IPS-20b (cell line): ENCODE results near the gene LSP1.

ENCODE experiments used
- H3K27ac ChIP-seq: one replicate; pipeline ENCODE4 v1.5.1; 2013; ENCODE audit warnings: low read length
- H3K27me3 ChIP-seq: 2 replicates; pipeline ENCODE4 v1.6.1; 2013; ENCODE audit warnings: mild to moderate bottlenecking, low read length, inconsistent platforms; ENCODE audit not compliant: insufficient read depth
- H3K36me3 ChIP-seq: 2 replicates; pipeline ENCODE4 v1.6.1; 2013; ENCODE audit warnings: low read depth, mild to moderate bottlenecking, inconsistent platforms, low read length, moderate library complexity; ENCODE audit not compliant: insufficient read depth
- H3K4me1 ChIP-seq: 2 replicates; pipeline ENCODE4 v1.6.1; 2013; ENCODE audit warnings: mild to moderate bottlenecking, control low read depth, inconsistent platforms, low read length, moderate library complexity; ENCODE audit not compliant: insufficient read depth
- H3K4me3 ChIP-seq: 2 replicates; pipeline ENCODE4 v1.5.1; 2013; ENCODE audit warnings: mild to moderate bottlenecking, low read length, inconsistent platforms
- H3K9ac ChIP-seq: 2 replicates; pipeline ENCODE4 v1.6.1; 2013; ENCODE audit warnings: low read depth, mild to moderate bottlenecking, inconsistent platforms, low read length, moderate library complexity
- H3K9me3 ChIP-seq: 2 replicates; pipeline ENCODE4 v1.6.1; 2013; ENCODE audit warnings: mild to moderate bottlenecking, low read depth, low read length, inconsistent platforms; ENCODE audit not compliant: insufficient read depth

LSP1 gene

DNA sequence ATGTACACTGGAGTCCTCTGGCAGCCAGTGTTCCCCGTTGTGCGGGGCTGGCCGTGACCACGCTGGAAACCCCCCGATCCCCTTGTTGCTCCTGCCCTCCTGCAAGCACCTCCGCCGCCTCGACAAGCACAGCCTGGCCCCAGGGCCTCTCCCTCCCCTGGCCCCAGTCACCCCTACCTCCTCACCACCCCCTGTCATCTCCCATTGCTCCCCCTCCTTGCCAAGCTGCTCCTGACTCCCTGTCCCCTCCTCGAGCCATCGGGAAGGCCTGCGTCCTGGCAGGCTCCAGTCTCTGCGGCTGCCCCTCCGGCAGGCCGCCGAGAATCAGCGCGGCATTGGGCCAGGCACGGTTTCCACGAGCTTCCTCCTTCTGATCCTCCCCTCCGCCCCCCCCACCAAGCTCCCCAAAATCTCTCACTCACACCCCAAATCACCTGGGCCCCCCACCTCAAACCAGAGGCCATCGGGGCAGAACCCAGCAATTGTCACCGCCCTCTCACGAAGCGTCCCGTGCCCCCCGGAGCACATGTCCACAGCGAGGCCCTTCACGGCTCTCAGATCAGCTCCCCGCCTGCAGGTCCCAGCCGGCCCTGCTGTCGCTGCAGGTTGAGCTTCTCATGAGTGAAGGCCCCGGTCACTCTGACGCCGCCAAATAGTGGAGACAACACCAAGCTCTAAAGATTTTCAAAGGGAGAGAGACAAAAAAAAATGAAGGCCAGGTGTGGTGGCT, 5.7 kb upstream of the LSP1 start:
- H3K9me3 ChIP-seq: no peaks in the 10 kb centered on the region
- no peaks in the 10 kb centered on the region for H3K4me1 ChIP-seq
- no peak overlapping the region for H3K4me3 ChIP-seq

DNA sequence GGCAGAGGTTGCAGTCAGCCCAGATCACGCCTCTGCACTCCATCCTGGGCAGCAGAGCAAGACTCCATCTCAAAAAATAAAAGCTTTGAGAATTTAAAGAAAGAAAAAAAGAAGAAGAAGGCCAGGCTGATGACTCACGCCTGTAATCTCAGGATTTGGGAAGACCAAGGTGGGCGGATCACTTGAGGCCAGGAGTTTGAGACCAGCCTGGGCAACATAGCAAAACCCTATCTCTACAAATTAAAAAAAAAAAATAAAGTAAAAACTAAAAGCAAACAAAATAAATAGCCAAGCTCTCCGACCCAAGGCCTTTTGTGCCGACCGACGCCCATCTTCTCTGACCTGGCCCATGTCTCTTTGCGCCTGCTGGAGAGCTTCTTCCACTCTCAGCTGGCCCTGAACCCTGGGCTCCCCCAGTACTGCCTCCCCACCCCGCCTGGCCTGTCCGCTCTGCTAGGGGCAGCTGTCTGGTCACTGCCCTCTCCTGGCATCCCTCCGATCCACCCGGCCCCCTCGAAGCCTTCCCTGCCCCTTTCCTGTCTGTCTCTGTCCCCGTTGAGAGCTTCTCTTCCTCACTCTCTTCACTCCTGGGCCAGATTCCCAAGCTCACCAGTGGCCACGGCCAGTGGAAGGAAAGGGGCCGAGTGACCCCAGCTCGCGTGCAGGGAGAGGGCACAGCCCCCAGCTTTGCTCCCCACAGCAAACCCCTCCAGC, 4.8 kb upstream of the LSP1 start:
- H3K9me3 ChIP-seq: no peaks in the 10 kb centered on the region
- H3K27me3 ChIP-seq: peaks cover 8% of the 10 kb centered on the region; the same call in 1 of the 2 replicates
- H3K36me3 ChIP-seq: no peaks in the 10 kb centered on the region
- H3K4me3 ChIP-seq: no peak overlapping the region
- no peaks in the 10 kb centered on the region for H3K4me1 ChIP-seq
- no peak overlapping the region for H3K9ac ChIP-seq
- no peak overlapping the region for H3K27ac ChIP-seq

More for the DNA sequence above, 5.7 kb upstream of the LSP1 start:
- Histone ChIP-seq H3K36me3 (no peaks in the 10 kb centered on the region), H3K27me3 (peaks cover 8% of the 10 kb centered on the region; the same call in 1 of the 2 replicates), H3K27ac (no peak overlapping the region), H3K9ac (no peak overlapping the region)

DNA sequence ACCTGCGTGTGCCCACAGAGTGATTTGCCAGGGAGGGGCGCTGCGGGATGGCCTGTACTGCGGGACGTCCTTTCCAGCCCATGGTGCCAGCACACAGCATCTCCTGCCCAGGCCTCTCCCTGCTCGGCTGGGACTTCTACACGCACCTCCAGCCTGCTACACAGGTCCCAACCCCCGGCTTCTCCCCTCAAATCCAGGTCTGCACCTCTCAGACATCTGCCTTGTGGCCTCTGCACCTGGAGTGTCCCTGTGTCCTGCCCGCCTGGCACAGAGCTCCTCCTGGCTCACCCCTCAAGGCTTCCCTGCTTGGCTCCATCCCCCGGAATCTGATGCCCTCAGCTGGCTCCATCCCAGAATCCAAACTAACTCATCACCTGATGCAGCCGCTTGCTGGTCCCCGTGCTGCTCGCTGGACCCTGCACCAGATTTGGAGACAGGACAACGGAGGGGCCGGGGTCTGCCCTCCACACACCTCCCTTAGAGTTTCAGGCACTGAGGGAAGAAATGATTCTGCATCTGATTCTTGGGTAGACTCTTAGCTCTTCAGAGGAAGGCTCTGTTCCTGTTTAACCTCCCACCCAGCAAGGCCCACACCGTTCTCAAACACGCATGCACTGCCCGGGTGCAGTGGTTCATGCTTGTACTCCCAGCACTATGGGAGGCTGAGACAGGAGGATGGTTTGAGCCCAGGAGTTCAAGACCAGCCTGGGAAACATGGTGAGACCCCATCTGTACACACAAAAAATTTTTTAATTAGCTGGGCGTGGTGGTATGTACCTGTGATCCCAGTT, 4.0 kb upstream of the LSP1 start:
- H3K36me3 ChIP-seq: no peaks in the 10 kb centered on the region
- no peaks in the 10 kb centered on the region for H3K9me3 ChIP-seq
- no peaks in the 10 kb centered on the region for H3K4me1 ChIP-seq
- H3K4me3 ChIP-seq: no peak overlapping the region
- peaks cover 8% of the 10 kb centered on the region; the same call in 1 of the 2 replicates for H3K27me3 ChIP-seq
- no peak overlapping the region for H3K27ac ChIP-seq
- no peak overlapping the region for H3K9ac ChIP-seq

DNA sequence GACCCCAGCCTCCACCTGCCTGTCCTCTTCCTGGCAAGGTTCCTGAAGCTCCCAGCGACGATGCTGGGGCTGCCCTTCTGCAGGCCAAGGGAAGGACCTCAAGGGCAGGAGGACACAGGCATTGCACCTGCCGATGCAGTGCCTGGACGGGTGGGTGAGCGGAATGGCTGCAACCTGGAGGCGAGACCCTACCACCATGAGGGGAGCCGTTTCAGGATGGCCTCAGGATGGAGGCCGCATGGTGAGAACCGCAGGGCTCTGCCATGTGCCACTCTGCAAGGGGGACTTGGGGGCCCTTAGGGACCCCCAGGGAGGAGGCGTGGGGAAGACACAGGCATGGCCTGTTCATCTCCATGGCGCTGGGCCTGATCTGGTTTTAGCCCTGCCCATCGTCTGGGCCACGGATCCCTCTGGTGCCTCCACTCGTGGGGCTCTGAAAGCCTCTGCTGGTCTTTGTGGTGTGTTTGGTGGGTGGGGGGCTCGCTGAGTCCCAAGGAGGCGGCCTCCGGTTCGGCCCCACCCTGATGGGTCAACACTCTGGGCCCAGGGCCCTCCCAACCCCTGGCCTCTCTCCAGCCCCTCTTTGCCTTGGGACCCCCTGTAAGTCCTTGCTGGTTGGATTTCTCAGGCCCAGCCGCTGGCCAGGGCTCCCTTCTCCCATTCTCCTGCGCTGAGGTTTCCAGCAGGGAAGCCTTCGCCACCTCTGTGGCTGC, 1.3 kb upstream of the LSP1 start:
- H3K36me3 ChIP-seq: no peaks in the 10 kb centered on the region
- H3K4me1 ChIP-seq: no peaks in the 10 kb centered on the region
- H3K27me3 ChIP-seq: no peaks in the 10 kb centered on the region
- H3K27ac ChIP-seq: no peak overlapping the region
- H3K4me3 ChIP-seq: no peak overlapping the region
- no peak overlapping the region for H3K9ac ChIP-seq
- no peaks in the 10 kb centered on the region for H3K9me3 ChIP-seq

DNA sequence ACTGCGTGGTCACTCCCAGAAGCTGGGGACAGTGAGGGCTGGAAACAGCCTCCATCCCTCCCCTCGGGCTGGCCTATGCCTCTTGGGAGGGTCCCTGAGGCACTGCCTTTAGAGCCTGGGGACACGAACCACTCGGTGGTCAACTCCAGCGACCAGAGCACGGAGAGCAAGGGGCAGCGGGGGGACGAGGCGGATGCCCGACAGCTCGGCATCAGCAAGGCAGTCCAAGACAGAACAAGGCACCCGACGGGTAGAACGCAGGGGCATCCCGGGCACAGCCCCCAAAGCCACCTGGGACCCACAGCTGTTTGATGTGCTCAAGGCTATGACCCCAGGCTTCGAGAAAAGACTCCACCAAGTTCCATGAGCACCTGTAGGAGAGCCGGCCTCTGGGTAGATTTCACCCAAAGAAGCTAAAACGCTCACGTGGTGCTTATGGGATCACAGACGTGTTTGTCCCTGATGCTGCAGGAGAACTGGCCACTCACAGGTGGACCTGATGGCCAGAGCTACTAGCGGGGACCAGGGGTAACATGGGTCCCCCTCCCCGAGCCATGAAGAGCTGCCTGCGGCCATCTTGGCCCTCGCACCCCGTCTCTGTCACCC, 510 bp upstream of the LSP1 start:
- Histone ChIP-seq H3K4me3 (no peak overlapping the region), H3K9me3 (no peaks in the 10 kb centered on the region), H3K27ac (no peak overlapping the region), H3K4me1 (no peaks in the 10 kb centered on the region), H3K27me3 (no peaks in the 10 kb centered on the region), H3K36me3 (no peaks in the 10 kb centered on the region), H3K9ac (no peak overlapping the region)

DNA sequence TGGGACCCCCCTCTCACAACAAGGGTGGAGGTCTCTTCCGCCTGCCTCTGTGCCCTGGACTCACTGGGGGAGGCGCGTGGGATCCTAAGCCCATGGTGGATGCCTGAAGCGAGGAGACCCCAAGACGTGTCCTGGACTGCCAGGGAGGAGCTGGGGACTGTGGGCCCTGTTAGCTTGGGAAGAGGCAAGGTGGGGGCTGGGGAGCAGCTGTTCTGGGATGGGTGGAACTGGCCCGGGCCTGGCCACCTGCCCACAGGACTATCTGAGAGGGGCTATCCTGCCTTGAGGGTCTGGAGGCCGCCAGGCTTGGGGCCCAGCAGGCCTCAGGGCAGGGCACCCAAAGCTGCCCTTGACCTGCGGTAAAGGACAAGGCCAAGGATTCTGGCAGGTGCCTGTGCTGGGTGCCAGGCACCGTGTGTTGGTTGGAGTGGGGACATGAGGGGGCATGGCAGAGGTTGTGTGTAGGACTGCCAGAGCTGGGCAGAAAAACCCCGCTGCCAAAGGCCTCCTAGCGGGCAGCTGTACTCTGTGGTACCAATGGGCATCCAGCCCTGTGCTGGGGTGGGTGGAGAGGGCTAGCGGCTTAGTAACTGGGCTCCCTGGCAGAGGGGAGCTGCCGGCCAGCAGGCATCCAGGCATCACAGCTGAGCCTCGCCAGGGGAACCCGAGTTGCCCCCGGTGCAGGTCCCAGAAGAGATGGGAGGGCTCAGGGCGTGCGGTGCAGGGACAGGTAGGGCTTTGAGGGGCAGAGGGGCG, 670 bp downstream of the LSP1 start:
- Histone ChIP-seq H3K27ac (no peak overlapping the region), H3K4me1 (no peaks in the 10 kb centered on the region), H3K27me3 (no peaks in the 10 kb centered on the region), H3K9me3 (no peaks in the 10 kb centered on the region), H3K4me3 (no peak overlapping the region), H3K36me3 (no peaks in the 10 kb centered on the region), H3K9ac (no peak overlapping the region)

DNA sequence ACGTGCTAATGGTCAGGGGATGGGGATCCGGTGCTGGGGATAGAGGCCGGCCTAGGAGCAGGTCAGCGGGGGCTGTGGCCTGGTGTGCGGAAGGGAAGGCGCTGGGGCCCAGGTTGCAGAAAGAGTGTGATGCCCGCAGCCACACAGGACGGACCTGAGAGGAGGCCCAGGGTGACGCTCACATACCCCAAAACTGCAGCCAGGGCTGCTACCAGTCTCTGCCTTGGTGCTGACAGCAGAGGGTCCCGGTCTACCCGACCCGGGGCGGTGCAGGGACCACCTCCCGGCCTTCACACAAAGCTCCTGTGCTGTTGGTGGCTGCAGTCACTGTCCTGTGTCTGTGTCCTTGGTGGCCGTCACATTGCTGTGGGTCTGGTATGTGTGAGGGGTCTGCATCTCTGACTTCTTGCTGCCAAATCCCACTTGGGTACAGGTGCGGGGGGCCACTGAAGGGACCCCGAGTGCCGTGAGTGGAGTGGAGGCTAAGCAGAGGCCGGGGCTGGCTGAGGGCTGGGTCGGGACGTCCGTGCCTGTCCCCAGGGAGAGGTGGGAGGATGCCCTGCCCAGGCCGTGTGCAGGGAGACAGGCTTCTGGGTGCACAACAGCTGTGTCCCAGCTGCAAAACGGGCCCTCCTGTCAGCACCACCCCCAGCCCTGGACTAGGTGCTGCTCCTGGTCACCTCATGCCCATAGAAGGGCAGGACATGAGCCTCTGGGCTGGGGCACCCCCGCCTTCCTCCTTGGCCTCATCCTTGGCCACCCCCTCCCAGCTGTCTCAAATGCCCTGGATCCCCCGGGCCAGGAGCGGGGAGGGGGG, 1.5 kb downstream of the LSP1 start:
- no peak overlapping the region for H3K27ac ChIP-seq
- no peaks in the 10 kb centered on the region for H3K4me1 ChIP-seq
- no peak overlapping the region for H3K9ac ChIP-seq
- H3K36me3 ChIP-seq: no peaks in the 10 kb centered on the region
- no peak overlapping the region for H3K4me3 ChIP-seq
- no peaks in the 10 kb centered on the region for H3K27me3 ChIP-seq
- no peaks in the 10 kb centered on the region for H3K9me3 ChIP-seq

DNA sequence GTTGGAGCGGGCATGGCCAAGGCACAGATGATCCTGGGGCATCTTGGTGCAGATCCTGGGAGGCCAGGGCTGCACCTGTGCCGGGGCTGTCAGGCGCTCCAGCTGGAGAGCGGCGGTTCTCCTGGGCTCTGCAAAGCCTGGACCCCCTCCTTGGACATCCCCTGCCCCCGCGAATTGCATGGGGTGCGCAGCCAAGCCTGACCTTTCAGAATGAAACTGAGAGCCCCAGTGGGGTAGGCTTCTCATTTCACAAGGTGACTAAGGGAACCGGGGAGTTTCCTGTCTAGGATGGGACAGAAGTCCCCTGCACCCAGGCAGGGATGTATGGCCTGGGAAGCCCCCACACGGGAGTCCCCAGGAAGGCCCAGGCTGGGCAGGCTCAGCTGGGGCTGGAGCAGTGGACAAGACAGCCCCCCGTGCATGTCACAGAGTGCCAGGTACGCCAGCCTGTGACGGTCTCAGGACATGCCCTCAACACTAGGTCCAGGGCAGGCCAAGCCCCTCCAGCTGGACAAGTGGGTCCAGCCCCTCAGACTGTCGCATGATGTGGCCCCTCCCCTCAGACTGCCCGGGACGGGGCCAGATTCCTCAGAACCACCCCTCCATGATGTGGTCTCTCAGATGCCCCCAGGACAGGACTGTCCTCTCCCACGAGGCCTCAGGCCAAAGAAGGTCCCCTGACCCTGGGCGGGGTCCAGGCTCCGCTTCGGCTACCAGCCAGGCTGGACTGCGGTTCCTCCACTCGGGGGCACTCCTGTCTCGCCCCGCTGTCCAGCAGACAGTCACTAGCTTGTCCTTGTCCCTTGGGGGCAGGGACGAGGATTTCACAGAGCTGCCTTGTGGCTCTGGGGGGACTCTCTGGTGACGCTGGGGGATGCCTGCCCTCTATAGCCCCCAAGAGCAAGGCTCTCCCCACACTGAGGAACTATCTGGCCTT, 2.3 kb downstream of the LSP1 start:
- no peaks in the 10 kb centered on the region for H3K27me3 ChIP-seq
- H3K27ac ChIP-seq: no peak overlapping the region
- no peaks in the 10 kb centered on the region for H3K4me1 ChIP-seq
- H3K36me3 ChIP-seq: no peaks in the 10 kb centered on the region
- no peak overlapping the region for H3K9ac ChIP-seq
- H3K9me3 ChIP-seq: no peaks in the 10 kb centered on the region
- H3K4me3 ChIP-seq: no peak overlapping the region

DNA sequence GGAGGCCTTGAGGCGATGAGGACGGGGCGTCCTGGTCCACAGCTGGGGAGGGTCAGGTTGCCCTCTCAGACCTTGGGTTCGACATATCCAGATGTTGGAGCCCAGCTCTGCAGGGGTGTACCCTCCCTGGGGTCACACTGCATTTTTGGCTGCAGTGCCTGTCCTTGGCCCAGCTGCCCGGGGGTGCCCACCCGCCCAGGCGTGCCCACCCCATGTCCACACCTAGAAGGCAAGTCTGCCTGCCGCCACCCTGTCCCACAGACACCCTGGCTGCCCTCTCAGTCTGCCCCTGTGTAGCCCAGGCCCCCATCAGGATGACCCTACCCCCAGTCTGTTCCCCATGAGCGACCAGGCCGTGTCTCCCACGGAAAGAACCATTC, 3.0 kb downstream of the LSP1 start:
- H3K4me1 ChIP-seq: no peaks in the 10 kb centered on the region
- H3K27ac ChIP-seq: no peak overlapping the region
- H3K27me3 ChIP-seq: no peaks in the 10 kb centered on the region
- H3K4me3 ChIP-seq: no peak overlapping the region
- H3K36me3 ChIP-seq: no peaks in the 10 kb centered on the region
- H3K9ac ChIP-seq: no peak overlapping the region
- H3K9me3 ChIP-seq: no peaks in the 10 kb centered on the region
